T-helper 17 cell (primary cell): ENCODE data around the gene ZDHHC16. TPM values are rescaled to one million over a fixed set of nuclear protein-coding genes. Genes with fewer than 3 reads are reported as not detected.

Experiments used
- ATAC-seq: fragments of 150-1000 bp; cut with Tn5 transposase; 2 replicates; pipeline ENCODE4 v1.10.0; 2021; ENCODE audit warnings: mild to moderate bottlenecking, moderate library complexity
- DNase-seq, 3 donors: peaks; one replicate each; pipeline versions ENCODE4 v3.0.0 to v3.0.0-alpha.2; 2020 to 2021
- H3K9me3 ChIP-seq: one replicate; pipeline ENCODE4 v1.7.0; 2013; ENCODE audit warnings: low read length, mild to moderate bottlenecking; ENCODE audit not compliant: control insufficient read depth, poor library complexity, severe bottlenecking
- H3K27ac Mint-ChIP-seq: one replicate; pipeline ENCODE4 v1.8.0; 2022; ENCODE audit warnings: mild to moderate bottlenecking, moderate library complexity, mixed read lengths
- H3K27me3 Mint-ChIP-seq: one replicate; pipeline ENCODE4 v1.8.0; 2022; ENCODE audit warnings: mixed read lengths
- H3K36me3 Mint-ChIP-seq: one replicate; pipeline ENCODE4 v1.8.0; 2022; ENCODE audit warnings: low read depth, mixed read lengths
- H3K4me1 Mint-ChIP-seq: one replicate; pipeline ENCODE4 v1.8.0; 2022; ENCODE audit warnings: mild to moderate bottlenecking, mixed read lengths
- H3K4me3 Mint-ChIP-seq: one replicate; pipeline ENCODE4 v1.8.0; 2022; ENCODE audit warnings: mild to moderate bottlenecking, moderate library complexity, mixed read lengths
- total RNA-seq, 4 donors: library from RNA in 2 of 4; stranded (reverse) in 2 of 4; gene quantifications; one replicate each; pipeline ENCODE4 v1.2.3 and lab custom pipeline; 2022 to 2026

ZDHHC16 gene
- total RNA-seq, 2 donors from 2014 or later: 14.9 to 15.3 TPM

DNA sequence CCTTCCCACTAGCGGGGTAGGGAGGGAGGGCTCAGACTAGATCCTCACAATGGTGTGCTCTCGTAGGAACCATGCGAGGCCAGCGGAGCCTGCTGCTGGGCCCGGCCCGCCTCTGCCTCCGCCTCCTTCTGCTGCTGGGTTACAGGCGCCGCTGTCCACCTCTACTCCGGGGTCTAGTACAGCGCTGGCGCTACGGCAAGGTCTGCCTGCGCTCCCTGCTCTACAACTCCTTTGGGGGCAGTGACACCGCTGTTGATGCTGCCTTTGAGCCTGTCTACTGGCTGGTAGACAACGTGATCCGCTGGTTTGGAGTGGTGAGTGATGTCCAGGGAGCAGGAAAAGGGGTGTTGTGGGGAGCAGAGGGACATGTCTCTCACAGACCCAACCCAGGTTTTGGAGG, 5.6 kb downstream of the ZDHHC16 start:
- no peaks in the 10 kb centered on the region for H3K27me3 Mint-ChIP-seq
- no peak for ATAC-seq
- DNase-seq: no peak
- H3K36me3 Mint-ChIP-seq: no peaks in the 10 kb centered on the region
- no peak overlapping the region for H3K27ac Mint-ChIP-seq
- H3K4me1 Mint-ChIP-seq: peaks cover 22% of the 10 kb centered on the region
- H3K4me3 Mint-ChIP-seq: no peak overlapping the region
- no peaks in the 10 kb centered on the region for H3K9me3 ChIP-seq

DNA sequence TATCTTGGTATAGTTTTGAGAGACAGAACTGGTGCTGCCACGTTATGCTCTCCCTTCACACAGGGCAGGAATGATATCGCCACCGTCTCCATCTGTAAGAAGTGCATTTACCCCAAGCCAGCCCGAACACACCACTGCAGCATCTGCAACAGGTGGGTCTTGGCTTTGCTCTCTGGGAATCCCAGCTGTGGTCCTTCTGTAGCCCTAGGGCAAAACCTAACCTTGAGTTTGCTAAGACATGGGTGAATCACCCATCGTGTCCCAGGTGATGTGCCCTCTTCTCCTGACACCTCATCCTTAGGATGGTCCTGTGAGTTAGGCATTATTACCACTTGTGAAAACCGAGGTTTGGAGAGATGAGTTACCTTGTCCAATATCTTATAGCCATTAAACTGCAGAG, 6.4 kb downstream of the ZDHHC16 start:
- no peak overlapping the region for H3K27ac Mint-ChIP-seq
- H3K27me3 Mint-ChIP-seq: no peaks in the 10 kb centered on the region
- H3K36me3 Mint-ChIP-seq: no peaks in the 10 kb centered on the region
- H3K4me3 Mint-ChIP-seq: no peak overlapping the region
- DNase-seq: no peak
- no peaks in the 10 kb centered on the region for H3K9me3 ChIP-seq
- H3K4me1 Mint-ChIP-seq: peaks cover 22% of the 10 kb centered on the region
- ATAC-seq: no peak

DNA sequence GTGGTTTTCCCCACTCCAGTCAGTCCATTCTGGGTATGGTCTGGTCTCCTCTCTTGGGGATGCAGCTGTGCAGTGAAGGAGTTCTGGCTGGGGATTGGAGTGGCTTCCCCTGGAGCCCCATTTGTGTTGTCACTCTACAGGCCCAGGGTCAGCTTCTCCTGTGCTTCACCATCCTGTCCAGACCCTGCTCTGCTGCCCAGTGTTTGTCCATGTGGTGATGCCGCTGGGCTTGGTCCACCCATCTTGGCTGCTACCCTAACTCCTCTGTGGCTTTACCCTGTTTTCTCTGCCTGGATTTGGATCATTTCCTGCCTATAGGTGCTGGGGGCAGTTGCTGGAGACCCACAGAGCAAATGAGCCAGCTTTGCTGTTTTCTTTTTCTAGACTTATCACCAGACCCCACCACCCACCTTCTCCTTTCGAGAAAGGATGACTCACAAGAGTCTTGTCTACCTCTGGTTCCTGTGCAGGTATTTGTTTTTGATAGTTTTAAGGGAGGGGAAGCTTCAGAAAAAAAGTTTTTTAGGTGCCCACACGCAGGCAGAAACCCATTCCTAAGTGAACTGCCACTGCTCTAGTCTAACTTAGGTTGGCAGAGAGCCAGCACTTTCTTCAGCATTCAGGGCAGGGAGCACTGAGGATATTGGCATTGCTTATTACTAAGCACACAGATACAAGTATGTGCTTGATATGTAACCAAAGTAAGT, 8.5 kb downstream of the ZDHHC16 start:
- H3K27ac Mint-ChIP-seq: peak overlapping the region; percentile 69
- peaks cover 3% of the 10 kb centered on the region for H3K36me3 Mint-ChIP-seq

DNA sequence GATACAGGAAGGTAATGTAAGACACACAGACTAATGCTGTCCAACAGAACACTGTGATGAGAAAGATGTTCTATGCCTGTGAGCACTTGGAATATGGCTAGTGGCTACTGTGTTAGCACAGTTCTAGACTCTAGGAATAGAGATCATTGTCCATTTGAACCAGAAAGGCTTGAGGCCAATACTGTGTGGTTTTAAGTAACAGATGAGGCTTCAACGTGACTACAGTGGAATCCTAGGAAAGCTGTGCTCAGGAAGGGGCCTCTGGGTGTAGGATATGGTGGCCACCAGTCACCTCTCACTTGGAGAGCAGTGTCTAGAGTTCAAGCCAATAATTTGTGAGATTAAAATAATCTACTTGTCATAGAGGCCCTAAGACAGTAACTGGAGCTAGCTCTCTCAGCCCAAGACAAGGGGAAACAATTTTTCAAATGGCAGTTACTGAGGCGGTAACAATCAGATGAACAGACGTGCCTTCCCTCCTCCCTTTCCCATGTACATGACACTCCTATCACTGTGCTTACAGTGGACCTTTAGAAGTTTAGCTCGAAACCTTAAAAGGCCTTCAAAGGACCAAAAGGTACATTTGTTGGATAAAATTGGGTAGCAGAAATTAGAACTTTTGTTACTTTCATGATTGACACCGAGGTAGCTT, 10.2 kb downstream of the ZDHHC16 start:
- H3K27me3 Mint-ChIP-seq: no peaks in the 10 kb centered on the region
- no peaks in the 10 kb centered on the region for H3K9me3 ChIP-seq
- peak overlapping the region; percentile 70 for H3K27ac Mint-ChIP-seq
- H3K4me1 Mint-ChIP-seq: peaks cover 2% of the 10 kb centered on the region
- peaks cover 6% of the 10 kb centered on the region for H3K36me3 Mint-ChIP-seq
- DNase-seq (no peak), ATAC-seq (no peak)
- no peak overlapping the region for H3K4me3 Mint-ChIP-seq

More for the DNA sequence above, 8.5 kb downstream of the ZDHHC16 start:
- H3K9me3 ChIP-seq: no peaks in the 10 kb centered on the region
- no peak for DNase-seq
- no peak overlapping the region for H3K4me3 Mint-ChIP-seq
- no peaks in the 10 kb centered on the region for H3K27me3 Mint-ChIP-seq
- H3K4me1 Mint-ChIP-seq: peaks cover 9% of the 10 kb centered on the region
- no peak for ATAC-seq

DNA sequence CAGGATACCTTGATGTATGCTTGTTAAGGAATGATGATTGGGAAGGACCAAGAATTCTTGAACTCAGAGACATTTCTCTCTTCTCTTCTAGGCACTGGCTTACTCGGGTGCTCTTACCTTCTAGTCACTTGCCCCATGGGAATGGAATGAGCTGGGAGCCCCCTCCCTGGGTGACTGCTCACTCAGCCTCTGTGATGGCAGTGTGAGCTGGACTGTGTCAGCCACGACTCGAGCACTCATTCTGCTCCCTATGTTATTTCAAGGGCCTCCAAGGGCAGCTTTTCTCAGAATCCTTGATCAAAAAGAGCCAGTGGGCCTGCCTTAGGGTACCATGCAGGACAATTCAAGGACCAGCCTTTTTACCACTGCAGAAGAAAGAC, 10.7 kb downstream of the ZDHHC16 start:
- H3K9me3 ChIP-seq: no peaks in the 10 kb centered on the region
- H3K4me1 Mint-ChIP-seq: peaks cover 2% of the 10 kb centered on the region
- H3K27ac Mint-ChIP-seq: no peak overlapping the region
- H3K36me3 Mint-ChIP-seq: peaks cover 6% of the 10 kb centered on the region
- ATAC-seq: no peak
- DNase-seq: no peak
- no peaks in the 10 kb centered on the region for H3K27me3 Mint-ChIP-seq
- no peak overlapping the region for H3K4me3 Mint-ChIP-seq

DNA sequence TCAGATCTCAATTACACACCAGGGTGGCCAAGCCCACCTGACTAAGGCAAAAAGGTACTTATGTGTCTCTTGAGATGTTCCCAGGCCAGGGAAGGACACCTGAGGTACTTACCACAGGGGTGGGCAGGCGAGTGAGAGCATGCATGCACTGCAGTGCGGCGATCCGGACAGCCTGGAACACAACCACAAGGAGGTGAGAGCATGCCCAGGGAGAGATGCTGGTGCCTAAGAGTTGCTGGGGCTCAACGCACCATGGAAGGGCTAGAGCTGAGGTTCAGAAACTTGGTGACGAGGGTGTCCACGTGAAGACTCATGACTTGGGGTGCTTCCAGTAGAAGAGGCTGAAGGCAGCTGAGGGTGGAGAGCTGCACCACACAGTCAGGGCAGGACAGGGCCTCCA, 13.1 kb downstream of the ZDHHC16 start:
- Mint-ChIP-seq H3K36me3 (peaks cover 6% of the 10 kb centered on the region), H3K27ac (no peak overlapping the region), H3K4me3 (no peak overlapping the region), H3K27me3 (no peaks in the 10 kb centered on the region), H3K4me1 (no peaks in the 10 kb centered on the region)
- DNase-seq (no peak), ATAC-seq (no peak)
- H3K9me3 ChIP-seq: no peaks in the 10 kb centered on the region

DNA sequence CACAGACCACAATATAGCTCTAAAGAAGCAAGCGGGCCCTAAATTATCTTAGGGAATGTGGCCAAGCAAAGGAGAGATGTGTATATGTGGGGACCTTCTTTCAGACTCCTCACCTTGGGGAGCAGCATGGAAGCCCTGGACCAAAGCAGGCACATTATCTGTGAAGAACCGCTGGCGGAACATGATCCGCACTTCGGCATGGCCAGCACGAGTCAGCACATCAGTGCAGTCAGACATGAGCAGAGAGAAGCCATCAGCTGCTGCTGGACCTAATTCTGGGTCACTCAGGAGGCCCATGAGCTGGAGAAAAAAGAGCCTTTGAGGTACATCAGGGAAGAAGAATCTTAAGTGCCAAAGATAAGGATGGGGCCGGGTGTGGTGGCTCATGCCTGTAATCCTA, 14.0 kb downstream of the ZDHHC16 start:
- peaks cover 6% of the 10 kb centered on the region for H3K36me3 Mint-ChIP-seq
- peak overlapping the region; percentile 54 for H3K27ac Mint-ChIP-seq
- no peak overlapping the region for H3K4me3 Mint-ChIP-seq

DNA sequence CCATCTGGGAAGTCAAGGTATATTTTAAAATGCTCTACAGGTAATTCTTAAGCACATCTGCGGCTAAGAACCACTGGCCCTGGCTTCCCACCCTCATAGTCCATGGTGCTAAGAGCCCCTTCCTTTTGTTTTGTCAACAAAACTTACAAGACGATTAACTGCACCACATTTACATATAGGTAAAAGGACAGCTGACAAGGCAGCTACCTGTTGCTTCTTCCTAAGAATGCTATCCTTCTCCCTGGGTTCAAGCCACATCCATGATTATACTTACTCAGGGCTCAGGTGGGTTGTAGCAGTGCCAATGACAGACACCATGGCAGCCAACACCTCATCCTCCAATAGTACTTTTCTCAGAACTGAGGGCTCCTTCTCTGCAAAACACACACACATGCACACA, 16.3 kb downstream of the ZDHHC16 start:
- ATAC-seq (no peak), DNase-seq (no peak)
- no peak overlapping the region for H3K27ac Mint-ChIP-seq
- H3K27me3 Mint-ChIP-seq: no peaks in the 10 kb centered on the region
- peaks cover 8% of the 10 kb centered on the region for H3K36me3 Mint-ChIP-seq
- H3K4me1 Mint-ChIP-seq: no peaks in the 10 kb centered on the region
- H3K4me3 Mint-ChIP-seq: no peak overlapping the region
- H3K9me3 ChIP-seq: no peaks in the 10 kb centered on the region

More for the DNA sequence above, 14.0 kb downstream of the ZDHHC16 start:
- Mint-ChIP-seq H3K4me1 (no peaks in the 10 kb centered on the region), H3K27me3 (no peaks in the 10 kb centered on the region)
- DNase-seq (no peak), ATAC-seq (no peak)
- H3K9me3 ChIP-seq: no peaks in the 10 kb centered on the region

DNA sequence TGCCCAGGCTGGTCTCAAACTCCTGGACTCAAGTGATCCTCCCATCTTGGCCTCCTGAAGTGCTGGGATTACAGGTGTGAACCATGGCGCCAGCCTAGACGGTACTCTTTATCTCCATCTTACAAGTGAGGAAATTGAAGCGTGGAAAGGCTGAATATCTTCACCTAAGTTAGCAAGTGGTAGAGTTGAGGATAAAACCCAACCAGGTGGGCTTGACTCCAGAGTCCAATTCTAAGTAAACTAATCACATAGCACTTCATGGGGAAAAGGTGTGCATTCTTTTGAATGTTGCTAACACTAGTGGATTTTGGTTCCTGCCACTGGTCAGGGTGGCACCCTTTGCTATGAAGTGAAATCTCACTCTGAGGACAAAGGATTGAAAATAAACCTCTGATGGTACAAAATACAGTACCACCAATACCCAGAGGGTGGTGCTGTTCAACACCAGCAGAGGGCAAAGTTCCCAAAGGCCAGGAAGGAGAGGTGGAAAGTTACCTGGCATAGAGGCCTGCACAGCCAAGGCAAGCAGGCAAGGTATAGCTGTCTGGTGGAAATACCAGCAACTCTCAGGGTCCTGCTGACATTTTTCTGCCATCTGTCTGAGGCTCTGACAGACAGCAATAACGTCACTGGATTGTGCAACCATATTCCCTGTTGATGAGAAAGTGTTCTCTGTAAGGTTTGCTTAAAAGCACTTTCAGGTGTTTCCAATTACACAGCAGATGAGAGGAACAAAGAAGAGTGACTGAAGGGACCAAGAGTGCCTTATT, 17.6 kb downstream of the ZDHHC16 start:
- no peaks in the 10 kb centered on the region for H3K4me1 Mint-ChIP-seq
- ATAC-seq (peak; percentile 75), DNase-seq (no peak)
- H3K4me3 Mint-ChIP-seq: no peak overlapping the region
- H3K27me3 Mint-ChIP-seq: no peaks in the 10 kb centered on the region
- H3K36me3 Mint-ChIP-seq: peaks cover 8% of the 10 kb centered on the region
- no peaks in the 10 kb centered on the region for H3K9me3 ChIP-seq
- H3K27ac Mint-ChIP-seq: no peak overlapping the region

DNA sequence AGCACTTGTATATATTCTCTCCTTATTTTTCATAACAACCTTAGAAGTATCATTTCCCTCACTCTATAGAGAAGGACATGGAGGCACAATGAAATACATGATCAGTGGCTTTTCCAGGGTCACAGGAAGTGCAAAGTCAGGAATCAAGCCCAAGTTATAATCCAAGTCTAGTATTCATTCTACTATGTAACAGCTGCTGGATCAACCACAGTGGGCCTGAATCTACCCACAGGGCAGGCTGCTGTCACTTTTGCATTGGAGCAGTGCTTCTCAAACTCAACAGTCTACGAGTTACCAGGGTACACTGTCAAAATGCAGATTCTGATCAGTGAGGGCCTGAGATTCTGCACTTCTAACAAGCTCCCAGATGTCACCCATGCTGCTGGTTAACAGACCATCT, 18.3 kb downstream of the ZDHHC16 start:
- ATAC-seq (no peak), DNase-seq (no peak)
- Mint-ChIP-seq H3K27me3 (no peaks in the 10 kb centered on the region), H3K36me3 (peaks cover 5% of the 10 kb centered on the region), H3K27ac (no peak overlapping the region), H3K4me3 (no peak overlapping the region), H3K4me1 (no peaks in the 10 kb centered on the region)
- H3K9me3 ChIP-seq: no peaks in the 10 kb centered on the region

DNA sequence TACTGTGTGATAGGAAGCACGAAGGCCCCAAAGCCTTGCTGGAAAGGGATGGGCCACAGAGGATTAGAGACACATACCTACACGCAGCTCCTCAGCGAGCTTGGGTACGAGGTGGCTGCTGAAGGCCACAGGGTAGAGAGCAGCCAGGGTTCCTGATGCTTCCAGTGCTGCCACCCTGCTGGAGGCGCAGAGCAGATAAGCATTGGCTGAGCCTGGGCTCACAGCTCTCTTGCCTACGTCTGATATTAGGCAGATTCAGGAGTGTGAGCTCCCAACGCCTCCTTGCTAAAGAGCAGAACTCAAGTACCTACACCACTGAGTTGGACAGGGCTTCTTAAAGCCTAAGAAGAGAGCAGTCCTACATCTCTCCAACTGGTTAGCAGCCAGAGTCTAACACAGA, 20.0 kb downstream of the ZDHHC16 start:
- Mint-ChIP-seq H3K27me3 (no peaks in the 10 kb centered on the region), H3K27ac (no peak overlapping the region), H3K4me3 (no peak overlapping the region), H3K4me1 (no peaks in the 10 kb centered on the region), H3K36me3 (peaks cover 2% of the 10 kb centered on the region)
- ATAC-seq (no peak), DNase-seq (no peak)
- H3K9me3 ChIP-seq: no peaks in the 10 kb centered on the region

DNA sequence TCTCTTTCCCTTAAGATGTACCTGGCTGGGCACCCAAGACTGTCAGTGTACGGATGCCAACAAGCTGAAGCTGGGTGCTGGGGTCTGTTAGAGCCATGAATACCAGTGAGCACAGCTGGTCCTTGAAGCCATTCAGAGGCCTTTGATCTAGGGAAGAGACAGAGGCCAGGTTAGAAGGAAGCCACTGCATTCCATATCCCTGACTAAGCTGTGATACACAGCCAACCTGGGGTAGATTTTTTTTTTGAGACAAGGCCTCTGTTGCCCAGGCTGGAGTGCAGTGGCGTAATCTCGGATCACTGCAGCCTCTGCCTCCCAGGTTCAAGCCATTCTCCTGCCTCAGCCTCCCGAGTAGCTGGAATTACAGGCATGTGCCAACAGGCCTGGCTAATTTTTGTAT, 20.8 kb downstream of the ZDHHC16 start:
- H3K9me3 ChIP-seq: no peaks in the 10 kb centered on the region
- no peak overlapping the region for H3K27ac Mint-ChIP-seq
- no peak overlapping the region for H3K4me3 Mint-ChIP-seq
- peaks cover 2% of the 10 kb centered on the region for H3K36me3 Mint-ChIP-seq
- H3K27me3 Mint-ChIP-seq: no peaks in the 10 kb centered on the region
- no peak for DNase-seq
- no peaks in the 10 kb centered on the region for H3K4me1 Mint-ChIP-seq
- ATAC-seq: no peak

DNA sequence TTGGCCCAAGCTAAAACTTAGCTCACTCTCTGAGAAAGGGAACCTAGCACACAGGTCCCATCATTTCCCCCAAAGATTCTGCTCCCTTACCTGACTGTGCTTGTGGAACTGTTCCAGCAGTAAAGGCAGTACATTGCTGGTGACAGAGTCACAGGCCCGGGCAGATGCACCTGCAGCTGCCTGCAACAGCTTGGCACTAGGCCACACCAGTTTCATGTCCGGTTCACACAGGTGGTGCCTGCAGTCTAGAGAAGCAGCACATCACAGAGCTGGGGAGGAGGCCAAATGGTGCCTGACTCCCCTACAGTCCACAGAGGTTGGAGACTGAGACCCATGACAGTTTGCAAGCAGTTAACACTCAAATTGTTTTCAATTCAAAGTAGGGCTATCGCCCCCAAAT, 22.2 kb downstream of the ZDHHC16 start:
- no peak for ATAC-seq
- H3K9me3 ChIP-seq: no peaks in the 10 kb centered on the region
- no peak for DNase-seq
- Mint-ChIP-seq H3K4me1 (no peaks in the 10 kb centered on the region), H3K36me3 (peaks cover 2% of the 10 kb centered on the region), H3K27ac (no peak overlapping the region), H3K4me3 (no peak overlapping the region), H3K27me3 (no peaks in the 10 kb centered on the region)
